Stimulated activated CD8-positive, alpha-beta memory T cell treated with anti-CD3 and anti-CD28 coated beads, Interleukin-4, amount 100 ng/mL, for 24 hours (primary cell): ENCODE data around the gene MSANTD1.

Experiments used
- DNase-seq: peaks from one replicate; pipeline ENCODE4 v3.0.0-alpha.2; 2020; ENCODE audit warnings: low read depth

Gene MSANTD1

GRCh38 chr4:3263876-3264193 is 14.9 kb downstream of the MSANTD1 start:
- no peak for DNase-seq

DNA sequence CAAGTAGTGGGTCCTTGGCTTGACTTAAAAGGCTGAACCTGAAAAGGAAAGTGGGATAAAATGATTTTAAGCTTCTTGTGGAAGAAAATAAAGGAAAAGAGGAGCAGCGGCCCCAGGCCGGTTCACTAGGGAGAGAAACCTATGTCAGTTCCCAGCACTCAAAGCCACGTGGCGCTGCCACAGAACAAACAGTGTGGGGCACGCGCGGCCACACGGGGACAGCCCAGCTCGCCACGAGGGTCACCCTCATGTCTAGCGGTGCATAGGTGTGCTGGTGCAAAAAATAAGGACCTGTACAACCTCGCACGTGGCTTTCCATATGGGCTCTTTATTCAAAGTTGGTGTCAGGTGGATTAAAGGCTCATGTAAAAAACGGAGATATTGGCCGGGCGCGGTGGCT is 17.1 kb downstream of the MSANTD1 start:
- no peak for DNase-seq

GRCh38 chr4:3267576-3268394 is 18.8 kb downstream of the MSANTD1 start:
- no peak for DNase-seq

GRCh38 chr4:3268395-3269104 is 19.6 kb downstream of the MSANTD1 start:
- DNase-seq = no peak

GRCh38 chr4:3269105-3269927 is 20.4 kb downstream of the MSANTD1 start:
- no peak for DNase-seq

DNA sequence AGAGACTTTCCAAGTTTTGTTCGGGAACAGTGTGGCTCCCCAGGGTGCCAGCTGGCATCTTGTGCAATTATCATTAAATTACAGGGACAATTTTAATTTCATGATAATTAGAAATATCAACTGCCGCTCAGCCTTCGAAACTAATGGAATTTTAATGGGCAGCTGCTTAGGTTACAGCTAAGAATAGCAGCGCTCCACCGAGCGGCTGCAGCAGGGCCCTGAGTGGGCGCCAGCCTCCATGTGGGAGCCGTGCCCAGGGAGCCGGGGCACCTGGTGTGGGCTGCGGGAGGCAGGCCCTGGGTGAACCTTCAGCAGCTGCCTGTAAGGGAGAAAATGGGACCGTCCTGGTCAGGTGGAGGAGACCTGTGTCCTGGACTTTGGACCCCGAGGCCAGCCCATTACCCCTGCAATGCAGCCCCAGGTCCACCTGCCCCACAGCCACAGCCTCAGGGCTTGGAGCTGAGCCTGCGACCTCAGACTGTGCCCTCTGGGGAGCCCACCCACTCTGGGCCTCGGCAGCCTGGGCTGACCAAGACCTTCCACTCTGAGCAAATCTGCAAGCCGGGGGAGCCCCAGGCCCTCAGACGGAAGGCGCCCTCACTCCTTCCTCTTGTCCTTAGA is 21.1 kb downstream of the MSANTD1 start:
- no peak for DNase-seq

GRCh38 chr4:3271131-3271530 is 22.2 kb downstream of the MSANTD1 start:
- DNase-seq = no peak

- no peak for DNase-seq
Measured at GRCh38 chr4:3276986-3277385, 28.0 kb downstream of the MSANTD1 start.

DNA sequence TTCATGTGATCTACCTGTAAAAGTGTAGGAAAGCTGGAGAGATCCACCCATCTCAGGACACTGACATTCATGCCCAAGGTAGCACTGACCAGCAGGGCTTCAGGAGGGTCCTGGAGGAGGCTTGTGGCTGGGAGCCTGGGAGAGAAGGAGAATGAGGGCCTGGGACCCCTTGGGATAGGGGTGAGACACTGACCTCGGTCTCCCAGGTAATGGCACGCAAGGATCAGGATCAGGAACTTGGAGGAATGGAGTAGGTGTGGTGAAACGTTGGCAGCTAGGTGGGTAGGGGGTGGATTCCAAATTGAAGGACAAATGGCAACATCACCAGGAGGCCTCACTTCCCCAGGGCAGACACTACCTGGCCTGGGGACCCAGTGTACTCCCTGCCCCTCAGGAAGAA is 31.5 kb downstream of the MSANTD1 start:
- DNase-seq = no peak

DNA sequence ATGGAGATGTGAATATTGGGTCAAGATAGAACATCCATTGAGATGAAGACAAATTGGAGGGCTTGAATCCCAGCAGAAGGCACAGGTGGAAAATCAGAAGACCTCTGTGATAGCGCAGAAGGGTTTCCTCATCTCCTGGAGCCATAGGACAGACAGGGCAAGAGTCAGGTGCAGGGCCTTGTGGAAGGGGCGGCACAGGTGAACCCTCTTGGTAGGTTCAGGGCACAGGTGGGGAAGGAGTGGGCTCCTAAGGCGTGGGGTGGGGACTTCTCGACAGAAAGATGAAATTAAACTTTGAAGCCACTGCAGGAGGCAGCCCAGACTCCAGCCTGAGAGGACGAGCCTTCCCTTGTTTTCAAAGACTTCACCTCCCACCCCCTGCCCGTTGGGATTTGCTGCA is 34.5 kb downstream of the MSANTD1 start:
- no peak for DNase-seq

DNA sequence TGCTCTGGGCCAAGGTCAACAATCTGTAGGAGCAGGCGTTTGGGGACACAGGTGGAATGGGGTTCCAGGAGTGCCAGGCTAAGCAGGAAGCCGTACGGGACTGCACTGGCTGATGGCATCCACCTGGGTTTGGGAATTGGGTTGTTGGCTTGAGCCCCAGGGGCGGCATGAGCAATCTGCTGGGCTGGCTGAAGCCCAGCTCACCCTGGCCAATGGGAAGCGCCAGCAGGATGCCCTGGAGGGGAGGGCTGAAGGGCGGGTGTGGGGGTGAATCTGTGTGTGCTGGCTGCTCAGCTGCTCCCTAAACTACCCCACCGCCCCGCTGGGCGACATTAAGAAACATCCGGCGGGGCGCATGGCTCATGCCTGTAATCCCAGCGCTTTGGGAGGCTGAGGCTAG is 35.0 kb downstream of the MSANTD1 start:
- no peak for DNase-seq

DNA sequence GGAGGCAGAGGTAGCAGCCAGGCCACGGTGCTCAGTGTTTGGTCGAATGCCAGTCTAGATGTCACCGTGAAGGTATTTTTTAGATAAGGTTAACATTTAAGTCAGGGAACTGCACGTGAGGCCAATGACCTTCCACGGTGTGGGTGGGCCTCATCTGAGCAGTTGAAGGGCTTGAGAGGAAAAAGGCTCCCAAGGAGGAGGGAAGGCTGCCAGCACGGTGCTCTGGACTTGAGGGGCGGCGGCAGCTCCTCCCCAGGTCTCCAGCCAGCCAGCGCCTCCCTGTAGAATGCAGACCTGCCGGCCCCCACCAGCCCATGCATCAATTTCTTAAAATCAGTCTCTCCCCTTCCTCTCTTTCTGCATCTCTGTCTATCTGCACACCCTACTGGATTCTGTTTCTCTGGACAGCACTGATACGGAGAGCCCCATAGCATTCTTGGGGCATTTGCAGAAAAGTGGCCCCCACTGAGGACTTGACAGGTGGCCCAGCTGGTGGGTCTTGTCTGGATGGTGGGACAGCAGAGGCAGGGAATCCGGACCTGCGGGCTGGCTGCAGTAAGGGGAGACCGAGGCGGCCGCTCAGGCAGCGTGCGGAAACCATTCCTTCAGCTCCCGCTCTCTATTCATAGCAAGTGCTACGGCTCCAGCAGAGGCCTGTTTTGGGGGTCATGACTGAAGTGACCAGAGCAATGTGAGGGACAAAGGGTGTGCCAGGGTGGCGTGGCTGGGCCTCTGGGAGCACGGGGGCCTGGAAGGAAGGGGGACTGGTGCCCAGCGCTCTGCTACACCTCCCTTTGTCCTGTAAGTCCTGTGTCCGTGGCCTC is 36.0 kb downstream of the MSANTD1 start:
- DNase-seq = no peak

GRCh38 chr4:3285558-3286334 is 36.8 kb downstream of the MSANTD1 start:
- no peak for DNase-seq

GRCh38 chr4:3286335-3287175 is 37.6 kb downstream of the MSANTD1 start:
- DNase-seq = no peak

GRCh38 chr4:3287271-3287971 is 38.5 kb downstream of the MSANTD1 start:
- no peak for DNase-seq

DNA sequence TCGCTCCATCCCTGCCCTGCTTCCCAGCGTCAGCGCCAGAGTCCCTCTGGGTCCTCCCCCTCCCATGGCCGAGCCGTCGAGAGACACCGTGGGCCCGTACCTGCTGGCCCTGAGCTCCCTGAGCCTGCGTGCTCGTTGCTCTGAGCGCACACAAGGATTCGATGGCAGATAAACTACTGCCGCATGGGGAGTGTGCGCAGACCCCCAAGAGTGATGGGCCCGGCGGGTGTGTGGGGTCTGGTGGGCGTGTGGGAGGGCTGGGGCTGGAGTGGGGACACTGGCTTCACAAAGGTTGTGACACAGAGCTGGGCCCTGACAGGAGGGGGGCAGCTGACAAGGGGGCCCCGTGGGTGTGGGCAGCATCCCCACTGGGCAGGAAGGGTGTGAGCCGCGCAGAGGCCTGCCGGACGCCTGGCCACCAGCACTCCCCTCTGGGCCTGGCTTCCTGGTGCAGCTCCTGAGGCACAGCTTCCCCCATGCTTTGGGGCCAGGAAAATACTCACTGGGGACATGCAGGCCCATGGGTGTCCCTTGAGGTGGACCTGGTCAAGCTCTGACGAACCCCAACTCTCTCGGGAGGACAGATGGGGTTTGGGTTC is 39.1 kb downstream of the MSANTD1 start:
- no peak for DNase-seq

DNA sequence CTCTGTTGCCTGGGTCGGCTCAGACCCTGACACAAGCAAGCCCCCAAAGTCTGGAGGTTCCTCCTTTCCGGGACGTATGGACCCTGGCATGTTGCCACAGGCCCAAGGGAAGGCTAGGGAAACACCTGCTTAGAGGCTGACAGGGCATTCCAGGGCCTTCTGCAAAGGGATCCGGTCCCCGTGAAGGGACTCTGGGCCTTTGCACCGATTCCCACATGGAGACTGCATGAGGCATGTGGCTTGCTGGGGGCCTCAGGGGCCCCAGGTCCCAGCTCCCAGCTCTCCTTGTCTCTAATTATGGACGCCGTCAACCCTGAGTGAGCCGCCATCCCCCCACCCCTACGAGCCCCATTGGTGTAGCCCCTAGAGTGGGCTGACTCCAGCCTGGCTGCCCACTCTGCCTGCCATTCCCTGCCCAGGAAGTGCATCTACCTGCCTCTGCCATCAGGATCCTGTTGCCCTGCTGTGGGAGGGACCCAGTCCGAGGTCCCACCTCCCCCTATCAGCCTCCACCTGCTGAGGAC is 39.7 kb downstream of the MSANTD1 start:
- no peak for DNase-seq

DNA sequence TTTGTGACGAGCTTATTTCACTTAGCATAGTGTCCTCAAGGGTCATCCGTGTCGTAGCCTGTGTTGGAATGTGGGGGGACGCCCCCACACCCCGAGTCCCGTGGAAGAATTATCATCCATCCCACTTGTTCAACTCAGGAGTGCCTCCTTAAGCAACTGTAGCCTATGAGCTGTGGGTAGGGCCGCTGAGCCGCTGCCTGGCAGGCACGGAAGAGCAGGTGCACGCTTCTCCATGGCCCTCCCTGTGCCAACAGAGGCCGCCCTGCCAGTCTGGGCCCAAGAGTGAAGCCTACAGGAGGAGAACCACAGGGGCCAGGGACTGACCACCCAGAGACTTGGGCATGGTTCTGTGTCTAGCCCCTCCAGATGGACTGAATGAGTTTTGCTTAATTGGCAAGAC is 41.5 kb downstream of the MSANTD1 start:
- DNase-seq = no peak
